ENCODE results near the gene CCL20.

CCL20 gene

GRCh38 chr2:227827143-227827542 lies 13.5 kb downstream of the CCL20 start:
- TF ChIP-seq TCF12 (IDR thresholded peaks at IDR 0.05; ENCODE audit: low read depth) (no peak), YY1 (IDR thresholded peaks at IDR 0.05; ENCODE audit: low read depth) (no peak), CEBPB (IDR thresholded peaks at IDR 0.05) (no peak), MAX (IDR thresholded peaks at IDR 0.05) (no peak), EGR1 (IDR thresholded peaks at IDR 0.05) (no peak), RAD21 (IDR thresholded peaks at IDR 0.05; ENCODE audit: low read depth) (no peak), EP300 (IDR thresholded peaks at IDR 0.05; ENCODE audit: borderline replicate concordance) (no peak), TEAD4 (IDR thresholded peaks at IDR 0.05) (no peak), NFIC (IDR thresholded peaks at IDR 0.05) (no peak), USF1 (IDR thresholded peaks at IDR 0.05) (no peak), TAF1 (IDR thresholded peaks at IDR 0.05; ENCODE audit: low read depth) (no peak), FOXM1 (IDR thresholded peaks at IDR 0.05; ENCODE audit: borderline replicate concordance, low read depth) (no peak), ZBTB7A (IDR thresholded peaks at IDR 0.05; ENCODE audit: low read depth) (no peak), CREB1 (IDR thresholded peaks at IDR 0.05; ENCODE audit: low read depth) (no peak), REST (IDR thresholded peaks at IDR 0.05; ENCODE audit: low read depth) (no peak)

GRCh38 chr2:227828477-227828912 lies 14.9 kb downstream of the CCL20 start:
- TF ChIP-seq CEBPB (IDR thresholded peaks at IDR 0.05) = no peak
- no peak for TF ChIP-seq EP300 (IDR thresholded peaks at IDR 0.05; ENCODE audit: borderline replicate concordance)
- no peak for TF ChIP-seq TAF1 (IDR thresholded peaks at IDR 0.05; ENCODE audit: low read depth)
- no peak for TF ChIP-seq YY1 (IDR thresholded peaks at IDR 0.05; ENCODE audit: low read depth)
- no peak for TF ChIP-seq USF1 (IDR thresholded peaks at IDR 0.05)
- no peak for TF ChIP-seq TCF12 (IDR thresholded peaks at IDR 0.05; ENCODE audit: low read depth)
- no peak for TF ChIP-seq RAD21 (IDR thresholded peaks at IDR 0.05; ENCODE audit: low read depth)
- TF ChIP-seq REST (IDR thresholded peaks at IDR 0.05; ENCODE audit: low read depth) = no peak
- TF ChIP-seq ZBTB7A (IDR thresholded peaks at IDR 0.05; ENCODE audit: low read depth) = no peak
- TF ChIP-seq FOXM1 (IDR thresholded peaks at IDR 0.05; ENCODE audit: borderline replicate concordance, low read depth) = no peak
- no peak for TF ChIP-seq MAX (IDR thresholded peaks at IDR 0.05)
- no peak for TF ChIP-seq NFIC (IDR thresholded peaks at IDR 0.05)
- no peak for TF ChIP-seq TEAD4 (IDR thresholded peaks at IDR 0.05)
- TF ChIP-seq CREB1 (IDR thresholded peaks at IDR 0.05; ENCODE audit: low read depth) = no peak
- TF ChIP-seq EGR1 (IDR thresholded peaks at IDR 0.05) = no peak

GRCh38 chr2:227829337-227829736 lies 15.7 kb downstream of the CCL20 start:
- no peak for TF ChIP-seq ZBTB7A (IDR thresholded peaks at IDR 0.05; ENCODE audit: low read depth)
- no peak for TF ChIP-seq FOXM1 (IDR thresholded peaks at IDR 0.05; ENCODE audit: borderline replicate concordance, low read depth)
- TF ChIP-seq TAF1 (IDR thresholded peaks at IDR 0.05; ENCODE audit: low read depth) = no peak
- no peak for TF ChIP-seq TCF12 (IDR thresholded peaks at IDR 0.05; ENCODE audit: low read depth)
- TF ChIP-seq USF1 (IDR thresholded peaks at IDR 0.05) = no peak
- TF ChIP-seq TEAD4 (IDR thresholded peaks at IDR 0.05) = no peak
- TF ChIP-seq EP300 (IDR thresholded peaks at IDR 0.05; ENCODE audit: borderline replicate concordance) = no peak
- TF ChIP-seq REST (IDR thresholded peaks at IDR 0.05; ENCODE audit: low read depth) = no peak
- no peak for TF ChIP-seq CEBPB (IDR thresholded peaks at IDR 0.05)
- no peak for TF ChIP-seq NFIC (IDR thresholded peaks at IDR 0.05)
- no peak for TF ChIP-seq EGR1 (IDR thresholded peaks at IDR 0.05)
- TF ChIP-seq RAD21 (IDR thresholded peaks at IDR 0.05; ENCODE audit: low read depth) = no peak
- TF ChIP-seq CREB1 (IDR thresholded peaks at IDR 0.05; ENCODE audit: low read depth) = no peak
- no peak for TF ChIP-seq MAX (IDR thresholded peaks at IDR 0.05)
